Sciatic nerve (tissue), 2 donors: ENCODE measurements around the gene POLD4. TPM values are rescaled to one million over a fixed set of nuclear protein-coding genes. Genes with fewer than 3 reads are reported as not detected.
"Not testable (repeated sequence)": the region's sequence is repeated elsewhere in the genome, so short reads cannot be mapped to it uniquely, and the experiment has no call there.

Experiments used
- ATAC-seq: fragments of 200-7000 bp; cut with Tn5 transposase; one replicate; pipeline ENCODE4 v1.9.1; 2020; ENCODE audit warnings: mild to moderate bottlenecking, moderate library complexity
- DNase-seq: peaks from one replicate; pipeline ENCODE4 v3.0.0-alpha.2; 2020; ENCODE audit warnings: low spot score
- intact Hi-C: fragments of 100-400 bp; cut with DNase I; formaldehyde crosslinking; loops from one replicate; pipeline ENCODE4 v1.14.2; 2022
- total RNA-seq: library from RNA; stranded (reverse); fragmentation: NEBNext Ultra II Directional; extraction: Animal tissue kit (Norgen Biotek cat#: 25700); gene quantifications from one replicate; pipeline ENCODE4 v1.2.1, GENCODE V29; 2021
- donor health status: DM: no; HTN: no; CAD: no.
- donor health status: DM: no; HTN: no; CAD: no.

The POLD4 gene
- total RNA-seq: 43.5 TPM

DNA sequence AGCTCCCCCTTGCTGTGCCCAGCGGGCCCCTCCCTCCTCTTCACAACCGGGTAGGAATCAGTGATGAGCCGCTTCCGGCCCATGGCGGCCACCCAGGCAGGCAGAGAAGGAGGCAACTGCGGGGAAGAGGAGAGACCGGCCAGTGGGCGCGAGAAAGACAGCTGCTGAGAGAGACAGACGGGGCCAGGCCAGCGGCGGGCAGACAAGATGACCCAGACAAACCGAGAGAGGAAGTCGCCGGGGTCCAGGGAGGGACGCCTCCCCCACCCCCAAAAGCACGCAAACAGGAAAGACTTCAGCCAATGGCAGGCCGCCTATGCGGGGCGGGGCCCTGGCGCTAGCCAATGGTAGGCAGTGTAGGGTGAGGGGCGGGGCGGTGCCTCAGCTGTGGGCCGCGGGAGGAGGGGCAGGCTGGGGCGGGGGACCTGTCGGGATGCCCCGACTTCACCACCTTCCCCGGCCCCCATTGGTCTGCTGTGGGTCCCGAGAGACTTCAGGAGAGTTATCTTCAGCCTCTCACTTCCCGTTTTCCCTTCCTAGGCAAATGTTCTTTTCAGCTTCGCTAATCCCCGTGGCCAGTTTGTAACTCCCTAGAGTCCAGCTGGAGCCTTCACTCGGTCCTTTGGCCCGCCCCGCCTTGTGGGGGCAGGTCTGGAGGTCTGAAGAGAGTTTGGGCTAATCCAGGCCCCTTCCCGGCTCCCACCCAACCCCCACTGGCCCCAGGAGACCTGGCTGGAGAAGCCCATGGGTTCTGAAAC lies at the start of gene POLD4:
POLD4 (minus strand) TSS at position 230 of the 758 bp plus-strand sequence; CDS start at position 83, 147 bp downstream.
- intact Hi-C loops: loop anchor here (2.0 kb wide), 1 partner anchor 29 kb away; no protein-coding TSS in a partner anchor
- DNase-seq: peak; percentile 99
- ATAC-seq: peak; percentile 96

DNA sequence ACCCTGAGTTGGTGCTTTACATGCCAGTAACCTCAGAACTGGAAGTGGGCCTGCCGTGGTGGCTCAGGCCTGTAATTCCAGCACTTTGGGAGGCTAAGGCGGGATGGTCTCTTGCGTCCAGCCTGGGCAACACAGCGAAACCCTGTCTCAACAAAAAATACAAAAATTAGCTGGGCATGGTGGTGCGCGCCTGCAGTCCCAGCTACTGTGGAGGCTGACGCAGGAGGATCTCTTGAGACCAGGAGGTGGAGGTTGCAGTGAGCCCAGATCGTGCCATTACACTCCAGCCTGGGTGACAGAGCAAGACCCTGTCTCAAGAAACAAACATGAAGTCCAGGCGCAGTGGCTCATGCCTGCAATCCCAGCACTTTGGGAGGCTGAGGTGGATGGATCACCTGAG lies 49.7 kb upstream of the POLD4 start:
- intact Hi-C loops, ATAC-seq, DNase-seq: not testable (repeated sequence)

DNA sequence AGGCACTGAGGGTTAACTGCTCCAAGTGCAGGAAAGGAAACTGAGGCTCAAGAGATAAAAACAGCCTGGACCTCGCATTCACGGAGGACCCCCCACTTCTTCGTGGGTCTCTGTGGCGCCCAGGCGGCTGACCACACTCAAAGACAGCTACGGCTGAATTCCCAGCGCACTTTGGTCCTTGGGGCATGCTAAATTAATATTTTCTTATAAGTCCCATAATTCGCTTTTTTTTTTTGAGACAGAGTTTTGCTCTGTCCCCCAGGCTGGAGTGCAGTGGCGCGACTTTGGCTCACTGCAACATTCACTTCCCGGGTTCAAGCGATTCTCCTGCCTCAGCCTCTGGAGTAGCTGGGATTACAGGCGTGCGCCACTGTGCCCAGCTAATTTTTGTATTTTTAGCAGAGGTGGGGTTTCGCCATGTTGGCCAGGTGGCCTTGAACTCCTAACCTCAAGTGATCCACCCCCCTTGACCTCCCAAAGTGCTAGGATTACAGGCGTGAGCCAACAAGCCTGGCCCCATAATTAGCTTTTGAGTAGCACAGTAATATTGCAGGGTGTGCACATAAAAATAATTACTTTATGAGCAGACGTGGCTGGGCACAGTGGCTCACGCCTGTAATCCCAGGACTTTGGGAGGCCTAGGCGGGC lies 49.0 kb upstream of the POLD4 start:
- DNase-seq, intact Hi-C loops, ATAC-seq: not testable (repeated sequence)

DNA sequence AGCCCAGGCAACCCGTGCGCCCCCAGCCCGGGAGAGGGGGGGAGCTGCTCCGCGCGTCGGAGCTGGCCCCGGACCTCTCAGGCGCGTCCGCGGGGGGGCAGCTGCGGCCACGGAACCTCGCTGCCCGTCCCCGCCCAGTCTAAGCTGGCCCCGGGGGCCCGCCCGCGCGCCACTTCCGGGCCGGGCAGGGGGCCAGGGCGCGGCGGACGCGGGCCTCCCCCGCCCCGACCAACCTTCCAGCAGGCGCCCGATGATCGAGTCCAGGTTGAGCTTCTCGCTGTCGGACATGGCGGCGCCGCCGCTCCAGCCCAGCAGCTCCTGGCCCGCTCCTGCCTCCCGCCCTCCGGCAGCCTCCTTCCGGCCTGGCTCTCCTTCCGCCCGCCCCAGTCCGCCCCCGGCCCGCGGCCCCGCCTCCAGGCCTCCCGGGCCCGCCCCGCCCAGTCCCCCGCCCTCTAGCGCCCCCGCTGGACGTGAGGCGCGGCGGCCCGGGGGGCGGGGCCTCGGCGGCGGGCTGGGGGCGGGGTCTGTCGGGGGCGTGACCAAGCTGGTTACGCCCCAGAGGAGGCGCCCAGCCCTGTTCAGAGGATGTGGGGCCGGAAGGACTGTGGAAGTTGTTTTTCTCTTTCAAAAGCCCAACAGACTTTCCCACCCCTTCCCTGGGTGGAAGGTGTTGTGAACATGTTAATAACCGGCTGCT lies 48.3 kb upstream of the POLD4 start, which contains the start of gene PPP1CA:
PPP1CA (minus strand) TSS at position 364 of the 697 bp plus-strand sequence; CDS start at position 288, 76 bp downstream.
- DNase-seq (peak; percentile 94), ATAC-seq (peak; percentile 84)
- intact Hi-C loops: no loop called here

DNA sequence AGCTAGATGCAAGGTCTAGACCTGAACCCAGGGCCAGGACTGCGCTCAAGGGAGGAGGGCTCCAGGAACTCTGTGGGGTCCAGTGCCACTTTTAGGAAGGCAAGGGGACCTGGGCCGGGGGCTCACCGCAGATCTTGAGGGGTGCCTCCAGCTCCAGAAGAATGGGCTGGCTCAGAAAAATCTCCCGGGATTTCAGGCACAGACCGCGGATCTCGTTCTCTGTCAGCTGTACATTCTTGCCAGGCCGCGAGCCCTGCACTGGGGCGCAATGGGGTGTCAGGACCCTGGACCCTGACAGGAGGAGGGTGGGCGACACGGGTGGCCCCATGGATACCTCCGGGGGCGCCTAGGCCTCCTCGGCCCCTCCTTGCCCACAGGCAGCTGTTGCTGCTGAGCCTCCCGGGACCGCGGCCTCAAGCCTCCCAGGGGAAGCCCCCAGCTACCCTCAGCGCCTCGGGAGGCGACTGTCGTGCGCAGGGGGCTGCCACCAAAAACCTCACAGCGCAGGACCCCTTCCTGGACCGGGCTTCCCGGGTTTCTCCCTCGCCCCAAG lies 47.7 kb upstream of the POLD4 start:
- ATAC-seq (peak; percentile 7), DNase-seq (no peak)
- intact Hi-C loops: loop anchor here (1.0 kb wide), 1 partner anchor 134 kb away; no protein-coding TSS in a partner anchor

DNA sequence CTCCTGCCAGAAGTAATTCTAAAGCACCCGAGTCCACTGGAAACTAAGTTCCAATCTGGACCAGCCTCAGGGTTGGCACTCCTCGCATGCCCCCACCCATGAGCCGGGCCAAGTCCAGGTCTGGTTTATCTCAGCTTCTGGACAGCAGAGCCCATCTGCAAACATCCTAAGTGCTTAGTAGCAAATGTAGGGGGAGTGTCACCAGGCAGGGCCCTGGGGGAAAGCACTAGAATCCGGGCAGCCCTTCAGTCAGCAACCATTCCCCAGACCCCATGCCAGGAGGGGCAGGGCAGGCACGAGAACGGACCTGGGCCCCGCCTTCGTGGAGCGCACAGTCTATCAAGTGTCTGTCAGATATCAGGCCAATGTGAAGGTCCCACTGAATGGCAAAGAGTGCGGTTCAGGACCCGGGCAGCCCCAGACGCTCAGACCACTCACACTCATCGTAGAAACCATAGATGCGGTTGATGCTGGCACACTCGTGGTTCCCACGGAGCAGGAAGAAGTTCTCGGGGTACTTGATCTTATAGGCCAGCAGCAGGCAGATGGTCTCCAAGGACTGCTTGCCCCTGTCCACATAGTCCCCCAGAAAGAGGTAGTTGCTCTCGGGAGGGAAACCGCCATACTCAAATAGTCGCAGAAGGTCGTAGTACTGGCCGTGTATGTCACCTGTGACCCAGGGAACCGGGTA lies 47.0 kb upstream of the POLD4 start:
- ATAC-seq (no peak), DNase-seq (no peak)
- intact Hi-C loops: loop anchor here (1.0 kb wide), 1 partner anchor 133 kb away; no protein-coding TSS in a partner anchor

DNA sequence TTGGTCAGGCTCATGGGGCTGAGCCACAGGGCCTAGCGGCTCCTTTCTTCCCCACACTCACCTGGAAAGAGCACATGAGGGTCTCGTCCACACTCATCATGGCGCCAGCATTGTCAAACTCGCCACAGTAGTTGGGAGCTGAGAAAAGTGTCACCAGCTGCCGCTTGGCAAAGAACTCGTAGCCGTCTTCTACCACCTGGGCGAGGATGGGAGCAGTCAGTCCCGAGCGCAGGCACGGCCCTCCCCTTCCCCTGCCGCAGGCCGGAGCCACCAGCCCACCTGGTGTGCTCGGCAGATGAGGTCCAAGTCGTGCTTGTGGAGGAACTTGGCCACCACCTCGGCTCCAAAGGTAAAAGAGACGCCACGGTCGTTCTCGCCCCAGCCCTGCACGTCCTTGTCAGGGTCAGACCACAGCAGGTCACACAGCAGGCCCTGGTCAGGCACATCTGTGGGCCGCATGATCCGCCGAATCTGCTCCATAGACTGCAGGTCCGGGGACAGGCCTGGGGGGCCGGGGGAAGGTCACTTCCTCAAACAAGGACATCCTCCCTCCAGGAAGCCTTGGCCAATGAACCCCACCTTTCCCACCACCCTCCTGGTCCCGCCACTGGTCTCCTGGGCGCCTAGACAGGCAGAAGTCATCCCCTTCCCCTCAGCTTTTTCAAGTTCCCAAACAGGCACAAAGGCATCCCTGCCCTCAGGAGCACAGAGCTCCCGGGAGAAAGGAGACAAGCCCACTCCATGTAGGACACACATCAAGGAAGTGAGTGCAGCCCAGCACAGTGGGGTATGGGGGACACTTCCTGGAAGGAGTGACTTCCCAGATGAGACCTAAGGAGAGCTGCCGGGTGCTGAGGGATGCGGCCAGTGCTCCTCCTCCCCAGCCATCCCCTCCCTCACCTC lies 45.6 kb upstream of the POLD4 start:
- no peak for DNase-seq
- ATAC-seq: no peak
- intact Hi-C loops: loop anchor here (5.0 kb wide), 1 partner anchor 103 kb away; no protein-coding TSS in a partner anchor

DNA sequence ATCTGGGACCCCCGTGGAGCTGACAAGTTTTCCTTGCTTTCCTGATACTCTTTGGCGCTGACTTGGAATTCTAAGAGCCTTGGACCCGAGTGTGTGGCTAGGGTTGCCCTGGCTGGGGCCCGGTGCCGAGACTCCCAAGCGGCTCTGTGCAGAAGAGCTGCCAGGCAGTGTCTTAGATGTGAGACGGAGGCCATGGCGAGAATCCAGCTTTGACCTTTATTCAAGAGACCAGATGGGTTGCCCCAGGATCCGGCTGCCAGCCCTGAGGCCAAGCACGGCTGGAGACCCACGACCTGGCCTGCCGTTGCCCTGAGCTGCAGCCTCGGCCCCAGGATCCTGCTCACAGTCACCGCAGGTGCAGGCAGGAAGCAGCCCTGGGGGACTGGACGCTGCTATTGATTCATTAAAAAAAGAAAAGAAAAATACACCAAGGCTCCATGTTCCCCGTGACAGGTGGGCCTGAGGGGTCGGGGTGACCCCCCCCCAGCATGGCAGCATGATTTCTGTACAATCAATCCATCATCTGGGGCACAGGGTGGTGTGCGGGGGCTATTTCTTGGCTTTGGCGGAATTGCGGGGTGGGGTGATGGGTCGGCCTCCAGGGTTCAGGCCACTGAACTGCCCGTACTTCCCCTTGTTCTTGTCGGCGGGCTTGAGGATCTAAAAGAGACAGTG lies 44.8 kb upstream of the POLD4 start:
- no peak for ATAC-seq
- intact Hi-C loops: loop anchor here (5.0 kb wide), 1 partner anchor 104 kb away; no protein-coding TSS in a partner anchor
- no peak for DNase-seq

DNA sequence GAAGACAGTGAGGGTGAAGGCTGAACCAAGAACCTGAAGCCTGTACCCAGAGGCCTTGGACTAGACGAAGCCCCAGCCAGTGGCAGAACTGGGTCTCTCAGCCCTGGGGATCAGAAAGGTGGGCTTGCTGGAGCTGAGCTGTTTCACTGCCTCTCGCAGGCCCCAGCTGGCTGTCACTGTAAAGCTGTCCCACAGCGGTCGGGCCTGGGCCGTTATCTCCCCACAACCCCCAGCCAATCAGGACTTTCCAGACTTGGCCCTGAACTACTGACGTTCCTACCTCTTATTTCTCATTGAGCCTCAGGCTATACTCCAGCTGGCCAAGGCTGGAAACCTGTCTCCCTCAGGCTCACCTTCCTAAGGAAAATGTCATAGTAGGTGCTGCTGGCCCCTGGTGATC lies 44.2 kb upstream of the POLD4 start:
- ATAC-seq: no peak
- DNase-seq: no peak
- intact Hi-C loops: loop anchor here (5.0 kb wide), 1 partner anchor 105 kb away; no protein-coding TSS in a partner anchor

DNA sequence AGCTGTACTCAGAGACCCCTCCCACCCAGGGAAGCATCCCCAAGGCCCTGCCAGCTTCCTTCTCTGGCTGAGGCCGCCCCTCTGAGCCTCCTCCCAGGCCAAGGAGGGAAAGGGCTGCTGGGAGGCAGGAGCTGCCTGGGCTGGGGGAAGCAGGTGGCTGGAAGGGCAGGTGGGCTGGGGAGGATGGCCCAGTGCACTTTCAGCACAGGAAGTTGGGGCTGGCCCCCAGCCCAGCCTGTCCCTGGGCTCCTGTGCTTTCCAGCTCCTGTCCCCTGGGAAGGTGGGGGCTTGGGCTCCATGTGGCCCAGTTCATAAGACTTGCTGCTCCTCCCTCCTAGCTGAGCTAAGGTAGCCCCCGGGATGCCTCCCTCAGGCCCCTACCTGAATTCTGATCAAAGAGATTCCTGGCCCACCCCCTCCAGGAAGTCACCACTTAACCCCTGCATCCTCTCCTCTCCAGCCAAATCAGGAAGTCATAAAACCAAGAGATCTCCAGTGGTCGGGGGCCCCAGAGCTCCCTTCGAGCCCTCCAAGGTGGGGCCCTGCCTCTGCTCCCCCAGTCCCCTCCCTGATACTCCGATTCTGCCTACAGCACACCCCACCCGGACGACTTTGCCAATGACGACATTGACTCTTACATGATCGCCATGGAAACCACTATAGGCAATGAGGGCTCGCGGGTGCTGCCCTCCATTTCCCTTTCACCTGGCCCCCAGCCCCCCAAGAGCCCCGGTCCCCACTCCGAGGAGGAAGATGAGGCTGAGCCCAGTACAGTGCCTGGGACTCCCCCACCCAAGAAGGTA lies 43.4 kb upstream of the POLD4 start:
- intact Hi-C loops: loop anchor here (5.0 kb wide), 1 partner anchor 106 kb away; no protein-coding TSS in a partner anchor
- ATAC-seq: no peak
- DNase-seq: no peak

DNA sequence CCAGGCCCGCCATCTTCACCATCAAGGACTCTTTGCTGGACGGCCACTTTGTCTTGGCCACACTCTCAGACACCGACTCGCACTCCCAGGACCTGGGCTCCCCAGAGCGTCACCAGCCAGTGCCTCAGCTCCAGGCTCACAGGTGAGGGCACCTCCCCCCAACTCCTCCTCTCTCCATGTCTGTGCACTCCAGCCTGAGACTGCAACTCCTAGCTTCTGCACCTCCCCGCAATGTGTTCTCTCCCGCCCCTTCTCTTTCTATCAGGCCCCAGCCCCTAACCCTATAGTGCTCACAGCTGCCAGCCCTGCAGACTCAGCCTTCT lies 42.9 kb upstream of the POLD4 start:
- DNase-seq (no peak), ATAC-seq (no peak)
- intact Hi-C loops: loop anchor here (5.0 kb wide), 1 partner anchor 106 kb away; no protein-coding TSS in a partner anchor

DNA sequence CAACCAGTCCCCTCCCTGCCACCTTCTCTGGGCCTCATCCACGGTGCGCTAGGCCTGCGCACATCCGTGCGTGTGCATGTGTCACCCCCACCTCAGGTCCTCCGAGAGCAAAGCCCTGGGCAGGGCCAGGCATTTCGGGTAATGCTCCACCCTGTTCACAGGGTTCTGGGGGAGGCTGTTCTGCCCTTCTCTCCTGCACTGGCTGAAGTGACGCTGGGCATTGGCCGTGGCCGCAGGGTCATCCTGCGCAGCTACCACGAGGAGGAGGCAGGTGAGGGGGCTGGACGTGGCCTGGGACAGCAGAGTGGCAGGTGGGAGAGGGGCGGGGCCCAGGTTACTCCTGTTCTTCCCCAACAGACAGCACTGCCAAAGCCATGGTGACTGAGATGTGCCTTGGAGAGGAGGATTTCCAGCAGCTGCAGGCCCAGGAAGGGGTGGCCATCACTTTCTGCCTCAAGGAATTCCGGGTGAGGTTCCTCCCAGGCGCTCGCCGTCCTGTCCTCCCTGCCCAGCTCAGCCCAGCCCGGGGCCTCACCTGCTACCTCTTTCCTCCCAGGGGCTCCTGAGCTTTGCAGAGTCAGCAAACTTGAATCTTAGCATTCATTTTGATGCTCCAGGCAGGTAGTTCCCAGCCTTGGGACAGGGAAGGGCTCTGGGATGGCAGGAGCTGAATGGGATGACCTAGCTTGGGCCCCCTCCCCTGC lies 42.4 kb upstream of the POLD4 start:
- ATAC-seq: no peak
- no peak for DNase-seq
- intact Hi-C loops: loop anchor here (5.0 kb wide), 1 partner anchor 107 kb away; no protein-coding TSS in a partner anchor

DNA sequence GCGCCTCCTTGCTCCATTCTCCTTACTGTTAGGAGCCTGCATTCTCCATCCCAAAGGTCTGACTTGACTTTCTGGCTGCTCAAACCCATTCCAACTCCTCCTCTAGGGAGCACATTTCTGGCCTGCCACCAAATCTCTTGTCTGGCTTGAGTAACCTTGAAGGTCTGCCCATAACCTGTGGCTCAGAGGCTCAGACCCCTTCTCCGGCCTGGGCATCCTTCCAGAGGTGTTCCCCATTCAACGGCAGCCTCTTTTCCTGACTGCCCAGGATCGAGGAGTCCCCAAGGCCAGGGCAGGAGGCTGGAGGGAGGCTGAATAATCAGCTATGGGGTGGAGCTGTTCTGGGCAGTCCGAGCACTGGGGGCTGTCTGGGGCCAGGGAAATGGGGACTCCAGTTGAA lies 40.6 kb upstream of the POLD4 start:
- ATAC-seq (no peak), DNase-seq (no peak)
- intact Hi-C loops: no loop called here

DNA sequence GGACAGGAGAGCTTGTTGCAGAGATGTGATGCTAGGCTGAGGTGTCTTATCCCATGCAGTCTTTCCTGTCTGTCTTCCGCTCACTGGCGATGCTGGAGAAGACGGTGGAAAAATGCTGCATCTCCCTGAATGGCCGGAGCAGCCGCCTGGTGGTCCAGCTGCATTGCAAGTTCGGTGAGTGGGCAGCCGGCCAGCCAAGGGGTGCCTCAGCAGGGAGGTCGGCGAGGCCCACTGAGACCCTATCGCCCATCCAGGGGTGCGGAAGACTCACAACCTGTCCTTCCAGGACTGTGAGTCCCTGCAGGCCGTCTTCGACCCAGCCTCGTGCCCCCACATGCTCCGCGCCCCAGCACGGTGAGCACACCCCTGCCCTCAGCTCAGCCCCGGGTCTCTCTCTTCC lies 40.1 kb upstream of the POLD4 start:
- intact Hi-C loops: no loop called here
- DNase-seq: no peak
- no peak for ATAC-seq

DNA sequence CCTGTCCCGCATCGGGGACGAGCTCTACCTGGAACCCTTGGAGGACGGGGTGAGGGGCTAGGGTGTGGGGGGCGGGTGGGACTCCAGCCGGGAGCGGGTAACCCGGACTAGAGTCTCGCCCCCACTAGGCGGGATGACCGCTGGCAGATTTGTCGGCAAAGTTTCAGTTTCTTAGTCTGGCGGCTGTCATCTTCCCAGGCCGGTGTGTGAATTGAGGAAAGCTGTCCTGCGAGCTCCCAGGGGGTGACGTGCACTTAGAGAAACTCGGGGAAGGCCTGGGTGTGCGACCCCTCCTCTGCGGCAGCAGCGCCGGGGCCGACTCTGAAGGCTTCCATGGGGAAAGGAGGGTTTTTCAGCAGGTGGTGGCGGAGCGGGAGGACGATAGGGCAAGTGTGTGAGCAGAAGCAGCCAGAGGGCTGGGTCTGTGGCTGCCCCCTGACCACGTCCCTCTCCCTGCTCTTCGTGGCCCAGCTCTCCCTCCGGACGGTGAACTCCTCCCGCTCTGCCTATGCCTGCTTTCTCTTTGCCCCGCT lies 38.9 kb upstream of the POLD4 start:
- DNase-seq: no peak
- peak; percentile 1 for ATAC-seq
- intact Hi-C loops: no loop called here
